ENCODE measurements around the gene ZNF546. TPM values are rescaled to one million over a fixed set of nuclear protein-coding genes. Genes with fewer than 3 reads are reported as not detected.

The ZNF546 gene
- total RNA-seq, 1 experiment from 2014 or later = 3.6 TPM

DNA sequence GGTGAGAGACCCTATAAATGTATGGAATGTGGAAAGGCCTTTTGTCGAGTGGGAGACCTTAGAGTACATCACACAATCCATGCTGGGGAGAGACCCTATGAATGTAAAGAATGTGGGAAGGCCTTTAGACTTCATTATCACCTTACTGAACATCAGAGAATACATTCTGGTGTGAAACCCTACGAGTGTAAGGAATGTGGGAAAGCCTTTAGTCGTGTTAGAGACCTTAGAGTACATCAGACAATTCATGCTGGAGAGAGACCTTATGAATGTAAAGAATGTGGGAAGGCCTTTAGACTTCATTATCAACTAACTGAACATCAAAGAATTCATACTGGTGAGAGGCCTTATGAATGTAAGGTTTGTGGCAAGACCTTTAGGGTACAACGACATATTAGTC, 17.1 kb downstream of the ZNF546 start:
- DNase-seq = no peak
- no peaks in the 10 kb centered on the region for H3F3A ChIP-seq (ENCODE audit: insufficient read depth, low read depth)
- no peaks in the 10 kb centered on the region for H3K79me2 ChIP-seq (ENCODE audit: low read depth)
- peaks cover 29% of the 10 kb centered on the region for H3K9me3 ChIP-seq (ENCODE audit: insufficient read depth, low read depth)
- no peak overlapping the region for H3K4me2 ChIP-seq
- H3K4me1 ChIP-seq (replicated peaks; ENCODE audit: insufficient read depth) = no peaks in the 10 kb centered on the region
- no peak overlapping the region for H3K27ac ChIP-seq
- intact Hi-C loops (cut with micrococcal nuclease; ENCODE audit: unreplicated experiment) = no loop called here
- no peaks in the 10 kb centered on the region for H4K20me1 ChIP-seq (ENCODE audit: insufficient read depth)
- no peaks in the 10 kb centered on the region for H3K9me2 ChIP-seq (ENCODE audit: insufficient read depth)
- H2AFZ ChIP-seq = no peak overlapping the region
- POLR2A ChIA-PET (ENCODE audit: unreplicated experiment) = no interaction called here
- TF ChIP-seq EZH2 (IDR thresholded peaks at IDR 0.05; ENCODE audit: low read depth) = no peak
- TF ChIP-seq, protein P1, sequence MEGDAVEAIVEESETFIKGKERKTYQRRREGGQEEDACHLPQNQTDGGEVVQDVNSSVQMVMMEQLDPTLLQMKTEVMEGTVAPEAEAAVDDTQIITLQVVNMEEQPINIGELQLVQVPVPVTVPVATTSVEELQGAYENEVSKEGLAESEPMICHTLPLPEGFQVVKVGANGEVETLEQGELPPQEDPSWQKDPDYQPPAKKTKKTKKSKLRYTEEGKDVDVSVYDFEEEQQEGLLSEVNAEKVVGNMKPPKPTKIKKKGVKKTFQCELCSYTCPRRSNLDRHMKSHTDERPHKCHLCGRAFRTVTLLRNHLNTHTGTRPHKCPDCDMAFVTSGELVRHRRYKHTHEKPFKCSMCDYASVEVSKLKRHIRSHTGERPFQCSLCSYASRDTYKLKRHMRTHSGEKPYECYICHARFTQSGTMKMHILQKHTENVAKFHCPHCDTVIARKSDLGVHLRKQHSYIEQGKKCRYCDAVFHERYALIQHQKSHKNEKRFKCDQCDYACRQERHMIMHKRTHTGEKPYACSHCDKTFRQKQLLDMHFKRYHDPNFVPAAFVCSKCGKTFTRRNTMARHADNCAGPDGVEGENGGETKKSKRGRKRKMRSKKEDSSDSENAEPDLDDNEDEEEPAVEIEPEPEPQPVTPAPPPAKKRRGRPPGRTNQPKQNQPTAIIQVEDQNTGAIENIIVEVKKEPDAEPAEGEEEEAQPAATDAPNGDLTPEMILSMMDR (conservative IDR thresholded peaks at IDR 0.05) = no peak
- no TSS peak for BruUV-seq (replicated peaks)
- CTCF ChIA-PET = no interaction called here
- no peaks in the 10 kb centered on the region for H3K27me3 ChIP-seq (ENCODE audit: insufficient read depth, low read depth)
- no peaks in the 10 kb centered on the region for H3K36me3 ChIP-seq (ENCODE audit: low read depth)
- H3K4me3 ChIP-seq = no peak overlapping the region

DNA sequence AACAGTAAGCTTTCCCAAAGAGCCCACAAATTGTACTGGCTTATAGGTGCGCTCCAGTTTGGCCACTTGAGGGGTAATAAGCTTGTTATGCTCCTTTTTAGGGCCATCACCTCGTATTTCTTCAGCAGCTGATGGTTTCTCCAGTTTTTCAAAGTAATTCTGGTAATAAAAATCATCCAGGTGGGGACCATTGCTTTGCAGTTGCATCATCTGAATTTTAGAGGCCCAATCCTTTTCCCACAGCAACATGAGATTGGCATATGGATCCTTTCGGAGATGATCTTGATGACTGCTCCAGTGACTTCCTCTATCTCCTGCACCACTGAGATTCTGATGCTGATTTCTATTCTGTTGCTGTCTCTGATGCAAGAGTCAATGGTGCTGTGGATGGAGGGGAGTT, 27.1 kb downstream of the ZNF546 start:
- no peak for DNase-seq
- TF ChIP-seq, protein P1 (conservative IDR thresholded peaks at IDR 0.05) = no peak
- TF ChIP-seq EZH2 (IDR thresholded peaks at IDR 0.05; ENCODE audit: low read depth) = no peak
- Histone ChIP-seq H3K27me3 (ENCODE audit: insufficient read depth, low read depth) (no peaks in the 10 kb centered on the region), H2AFZ (no peak overlapping the region), H4K20me1 (ENCODE audit: insufficient read depth) (no peaks in the 10 kb centered on the region), H3K4me3 (no peak overlapping the region), H3K27ac (no peak overlapping the region), H3K9me3 (ENCODE audit: insufficient read depth, low read depth) (peaks cover 64% of the 10 kb centered on the region), H3K36me3 (ENCODE audit: low read depth) (no peaks in the 10 kb centered on the region), H3K4me2 (no peak overlapping the region), H3K9me2 (ENCODE audit: insufficient read depth) (no peaks in the 10 kb centered on the region), H3K79me2 (ENCODE audit: low read depth) (no peaks in the 10 kb centered on the region), H3K4me1 (replicated peaks; ENCODE audit: insufficient read depth) (no peaks in the 10 kb centered on the region), H3F3A (ENCODE audit: insufficient read depth, low read depth) (no peaks in the 10 kb centered on the region)
- ChIA-PET POLR2A (ENCODE audit: unreplicated experiment) (no interaction called here), CTCF (interaction anchor here (0.6 kb wide), 1 partner anchor 51 kb away, joined by 3 read pairs; no protein-coding TSS in a partner anchor)
- intact Hi-C loops (cut with micrococcal nuclease; ENCODE audit: unreplicated experiment) = no loop called here
- no TSS peak for BruUV-seq (replicated peaks)

DNA sequence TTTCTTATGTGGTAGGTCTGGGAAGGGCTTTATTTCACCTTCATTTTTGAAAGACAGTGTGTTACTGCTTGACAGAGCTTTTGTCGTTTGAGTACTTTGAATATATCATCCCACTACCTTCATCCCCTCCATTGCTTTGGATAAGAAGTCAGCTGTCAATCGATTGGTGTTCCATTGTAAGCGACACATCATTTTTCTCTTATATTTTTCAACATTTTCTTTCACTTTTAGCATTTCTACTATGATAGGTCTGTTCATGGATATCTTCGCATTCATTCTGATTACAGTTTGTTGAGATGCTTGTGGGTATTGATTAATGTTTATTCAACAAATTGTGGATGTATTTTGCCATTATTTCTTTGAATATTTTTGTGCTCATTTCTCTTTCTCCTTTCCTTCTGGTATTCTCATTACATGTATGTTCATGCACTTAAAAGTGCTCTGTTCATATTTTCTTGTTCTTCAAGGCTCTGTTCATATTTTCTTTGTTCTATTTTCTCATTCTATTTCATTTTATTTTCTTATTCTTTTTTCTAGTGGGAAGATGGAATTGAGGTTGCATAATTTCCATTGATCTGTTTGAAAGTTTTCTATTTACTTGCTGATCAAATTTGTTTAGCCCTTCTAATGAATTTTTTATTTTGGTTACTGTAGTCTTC, 29.2 kb downstream of the ZNF546 start:
- no peaks in the 10 kb centered on the region for H3K27me3 ChIP-seq (ENCODE audit: insufficient read depth, low read depth)
- H3F3A ChIP-seq (ENCODE audit: insufficient read depth, low read depth) = no peaks in the 10 kb centered on the region
- no peak overlapping the region for H2AFZ ChIP-seq
- ChIA-PET CTCF (no interaction called here), POLR2A (ENCODE audit: unreplicated experiment) (no interaction called here)
- TF ChIP-seq, protein P1 (conservative IDR thresholded peaks at IDR 0.05) = no peak
- no peak for TF ChIP-seq EZH2 (IDR thresholded peaks at IDR 0.05; ENCODE audit: low read depth)
- no peak overlapping the region for H3K27ac ChIP-seq
- H3K36me3 ChIP-seq (ENCODE audit: low read depth) = no peaks in the 10 kb centered on the region
- H3K79me2 ChIP-seq (ENCODE audit: low read depth) = no peaks in the 10 kb centered on the region
- intact Hi-C loops (cut with micrococcal nuclease; ENCODE audit: unreplicated experiment) = no loop called here
- no peak overlapping the region for H3K4me3 ChIP-seq
- BruUV-seq (replicated peaks) = no TSS peak
- peaks cover 75% of the 10 kb centered on the region for H3K9me3 ChIP-seq (ENCODE audit: insufficient read depth, low read depth)
- no peak overlapping the region for H3K4me2 ChIP-seq
- no peaks in the 10 kb centered on the region for H3K9me2 ChIP-seq (ENCODE audit: insufficient read depth)
- no peaks in the 10 kb centered on the region for H4K20me1 ChIP-seq (ENCODE audit: insufficient read depth)
- H3K4me1 ChIP-seq (replicated peaks; ENCODE audit: insufficient read depth) = no peaks in the 10 kb centered on the region
- DNase-seq = no peak
